Rectal smooth muscle tissue (tissue), 1 donor: ENCODE data around the gene CDK5R2.
"Not testable (repeated sequence)": the region's sequence is repeated elsewhere in the genome, so short reads cannot be mapped to it uniquely, and the experiment has no call there.

Experiments
- H3K27ac ChIP-seq: one replicate; pipeline ENCODE4 v1.7.0; 2013; ENCODE audit warnings: low read depth, low read length, inconsistent platforms
- H3K27me3 ChIP-seq: one replicate; pipeline ENCODE4 v1.7.0; 2013; ENCODE audit warnings: low read length; ENCODE audit not compliant: control insufficient read depth, insufficient read depth
- H3K36me3 ChIP-seq: one replicate; pipeline ENCODE4 v1.7.0; 2013; ENCODE audit warnings: low read length; ENCODE audit not compliant: control insufficient read depth, insufficient read depth
- H3K4me1 ChIP-seq: one replicate; pipeline ENCODE4 v1.7.0; 2013; ENCODE audit warnings: low read length; ENCODE audit not compliant: control insufficient read depth, insufficient read depth
- H3K4me3 ChIP-seq: one replicate; pipeline ENCODE4 v1.7.0; 2013; ENCODE audit warnings: low read length
- H3K9ac ChIP-seq: one replicate; pipeline ENCODE4 v1.7.0; 2013; ENCODE audit warnings: low read length

CDK5R2 gene

DNA sequence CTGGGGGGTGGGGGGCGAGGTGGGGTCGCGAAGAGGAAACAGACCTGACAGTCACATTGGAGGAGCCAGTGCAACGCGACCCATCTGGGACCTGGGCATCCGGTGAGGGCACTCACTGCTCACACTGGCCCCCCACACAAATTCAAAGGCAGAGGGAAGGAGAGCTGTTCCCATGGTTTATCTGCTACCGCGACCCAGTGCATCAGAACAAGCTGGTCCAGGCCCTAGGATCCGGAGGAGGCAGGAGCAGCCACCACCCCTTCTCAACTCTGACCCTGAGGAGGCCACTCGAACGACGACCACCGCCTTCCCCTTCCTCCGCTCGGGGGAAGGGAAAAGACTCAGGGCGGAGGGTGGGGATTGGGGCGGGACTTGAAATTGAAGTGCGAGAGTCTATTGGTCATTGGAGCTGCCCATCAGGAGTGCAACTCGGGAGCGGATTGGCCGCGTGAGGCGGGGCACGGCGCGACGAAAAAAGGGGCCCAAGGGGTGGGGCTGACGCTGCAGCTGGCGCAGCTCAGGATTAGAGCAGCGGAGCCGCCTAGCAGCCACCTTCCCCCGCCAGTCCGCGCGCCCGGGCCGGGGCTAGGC is at the start of gene CDK5R2:
CDK5R2 (plus strand) TSS at position 526 of the 591 bp plus-strand sequence. CDS start 155 bp downstream, outside the sequence.
- no peaks in the 10 kb centered on the region for H3K4me1 ChIP-seq
- H3K36me3 ChIP-seq, result no peaks in the 10 kb centered on the region
- no peak within 1 kb of the TSS for H3K27ac ChIP-seq
- peaks cover 50% of the 10 kb centered on the region for H3K27me3 ChIP-seq
- no peak within 1 kb of the TSS for H3K9ac ChIP-seq
- peak within 1 kb of the TSS; percentile 20 for H3K4me3 ChIP-seq

DNA sequence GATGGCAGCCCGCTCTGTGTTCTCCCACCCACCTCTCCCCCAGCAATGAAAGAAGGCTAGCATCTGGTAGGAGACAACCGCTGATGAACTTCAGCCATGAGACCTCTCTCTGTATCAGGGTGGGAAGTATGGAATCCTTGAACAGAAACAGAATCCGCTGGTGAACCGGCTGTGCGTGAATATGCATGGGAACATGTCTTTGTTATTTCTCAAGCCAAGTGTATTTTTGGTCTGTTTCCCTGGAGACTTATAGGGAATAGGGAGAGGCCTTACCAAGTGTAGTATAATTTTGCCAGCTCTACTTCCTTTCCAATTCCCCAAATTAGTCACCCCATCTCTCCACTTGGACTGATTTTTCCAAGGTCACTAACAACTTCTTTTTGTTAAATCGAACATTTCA is 48.7 kb upstream of the CDK5R2 start:
- Histone ChIP-seq H3K4me3 (no peak overlapping the region), H3K27ac (no peak overlapping the region), H3K36me3 (no peaks in the 10 kb centered on the region), H3K27me3 (no peaks in the 10 kb centered on the region), H3K9ac (no peak overlapping the region), H3K4me1 (no peaks in the 10 kb centered on the region)

DNA sequence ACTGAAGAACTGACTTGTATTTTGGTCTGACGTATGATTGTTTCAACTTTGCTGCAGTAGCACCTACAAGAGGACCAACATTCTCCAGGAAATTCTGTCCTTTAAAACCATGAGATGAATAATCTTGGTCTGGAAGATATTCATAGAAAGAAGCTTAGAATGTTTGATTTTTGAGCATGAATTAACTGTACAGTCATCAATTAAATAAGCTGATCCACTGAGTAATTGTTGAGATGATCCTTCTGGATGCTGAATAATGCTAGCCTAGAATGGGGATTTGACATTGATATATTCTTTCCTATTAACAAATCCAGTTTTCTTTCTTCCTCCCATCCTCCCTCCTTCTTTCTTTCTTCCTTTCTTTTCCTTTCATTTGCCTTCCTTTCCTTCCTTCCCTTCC is 39.0 kb upstream of the CDK5R2 start:
- H3K27me3 ChIP-seq, result no peaks in the 10 kb centered on the region

GRCh38 chr2:218924757-218925156 is 34.7 kb upstream of the CDK5R2 start:
- H3K27ac ChIP-seq, result no peak overlapping the region
- H3K4me3 ChIP-seq, result no peak overlapping the region
- H3K9ac ChIP-seq, result no peak overlapping the region
- H3K4me1 ChIP-seq, result no peaks in the 10 kb centered on the region
- H3K27me3 ChIP-seq, result no peaks in the 10 kb centered on the region
- no peaks in the 10 kb centered on the region for H3K36me3 ChIP-seq

More for the DNA sequence above, 39.0 kb upstream of the CDK5R2 start:
- no peaks in the 10 kb centered on the region for H3K4me1 ChIP-seq
- H3K27ac ChIP-seq, result no peak overlapping the region
- H3K4me3 ChIP-seq, result no peak overlapping the region
- no peak overlapping the region for H3K9ac ChIP-seq
- H3K36me3 ChIP-seq, result no peaks in the 10 kb centered on the region

- Histone ChIP-seq H3K4me1 (no peaks in the 10 kb centered on the region), H3K9ac (no peak overlapping the region), H3K27me3 (no peaks in the 10 kb centered on the region), H3K4me3 (no peak overlapping the region), H3K27ac (no peak overlapping the region), H3K36me3 (no peaks in the 10 kb centered on the region)
These were observed 34.0 kb upstream of the CDK5R2 start for GRCh38 chr2:218925434-218925833.

GRCh38 chr2:218927422-218927821 is 32.0 kb upstream of the CDK5R2 start:
- H3K36me3 ChIP-seq, result no peaks in the 10 kb centered on the region
- no peaks in the 10 kb centered on the region for H3K27me3 ChIP-seq
- no peak overlapping the region for H3K9ac ChIP-seq
- H3K4me1 ChIP-seq, result no peaks in the 10 kb centered on the region
- H3K27ac ChIP-seq, result no peak overlapping the region
- no peak overlapping the region for H3K4me3 ChIP-seq

- Histone ChIP-seq H3K27me3 (no peaks in the 10 kb centered on the region), H3K4me3 (no peak overlapping the region), H3K27ac (no peak overlapping the region), H3K36me3 (no peaks in the 10 kb centered on the region), H3K4me1 (no peaks in the 10 kb centered on the region), H3K9ac (no peak overlapping the region)
These were observed 31.6 kb upstream of the CDK5R2 start for GRCh38 chr2:218927876-218928275.

- H3K4me3 ChIP-seq, H3K27me3 ChIP-seq, H3K4me1 ChIP-seq, H3K27ac ChIP-seq, H3K36me3 ChIP-seq, H3K9ac ChIP-seq: not testable (repeated sequence)
These were observed 29.0 kb upstream of the CDK5R2 start for GRCh38 chr2:218930488-218930887.

GRCh38 chr2:218931751-218932150 is 27.7 kb upstream of the CDK5R2 start:
- H3K36me3 ChIP-seq, H3K27ac ChIP-seq, H3K9ac ChIP-seq, H3K4me3 ChIP-seq, H3K27me3 ChIP-seq, H3K4me1 ChIP-seq: not testable (repeated sequence)

GRCh38 chr2:218944759-218945404 is 14.6 kb upstream of the CDK5R2 start:
- no peak overlapping the region for H3K27ac ChIP-seq
- H3K36me3 ChIP-seq, result no peaks in the 10 kb centered on the region
- H3K4me3 ChIP-seq, result no peak overlapping the region
- no peak overlapping the region for H3K9ac ChIP-seq
- no peaks in the 10 kb centered on the region for H3K27me3 ChIP-seq
- no peaks in the 10 kb centered on the region for H3K4me1 ChIP-seq

- Histone ChIP-seq H3K9ac (no peak overlapping the region), H3K27ac (no peak overlapping the region), H3K36me3 (no peaks in the 10 kb centered on the region), H3K27me3 (no peaks in the 10 kb centered on the region), H3K4me3 (no peak overlapping the region), H3K4me1 (no peaks in the 10 kb centered on the region)
These were observed 12.8 kb upstream of the CDK5R2 start for GRCh38 chr2:218946621-218947020.

- Histone ChIP-seq H3K4me3 (no peak overlapping the region), H3K27me3 (peaks cover 3% of the 10 kb centered on the region), H3K9ac (no peak overlapping the region), H3K4me1 (no peaks in the 10 kb centered on the region), H3K36me3 (no peaks in the 10 kb centered on the region), H3K27ac (no peak overlapping the region)
These were observed 7.3 kb upstream of the CDK5R2 start for GRCh38 chr2:218952160-218952559.

DNA sequence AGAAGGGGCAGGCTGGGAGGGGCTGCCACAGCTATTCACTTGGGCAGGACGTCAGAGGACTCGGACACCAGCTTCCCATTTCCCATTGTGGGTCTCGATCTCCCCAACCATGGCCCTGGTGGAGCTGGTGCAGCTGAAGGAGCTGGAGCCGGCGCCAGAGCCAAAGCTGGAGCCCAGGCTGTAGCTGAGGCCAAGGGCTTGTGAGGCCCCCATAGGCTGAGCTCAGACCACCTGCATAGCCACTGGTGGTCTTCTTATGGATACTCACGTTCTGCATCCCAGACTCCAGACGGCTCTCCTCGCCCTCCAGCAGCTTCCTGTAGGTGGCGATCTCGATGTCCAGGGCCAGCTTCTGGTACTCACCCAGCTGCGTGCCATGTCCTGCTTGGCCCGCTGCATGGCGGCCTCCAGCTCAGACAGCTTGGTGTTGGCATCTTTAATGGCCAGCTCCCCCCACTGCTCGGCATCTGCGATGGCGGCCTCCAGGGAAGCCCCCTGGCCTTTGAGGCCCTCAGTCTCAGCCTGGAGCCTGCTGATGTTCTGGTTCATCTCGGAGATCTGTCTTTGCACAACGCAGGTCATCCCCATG is 6.0 kb upstream of the CDK5R2 start:
- Histone ChIP-seq H3K9ac (no peak overlapping the region), H3K36me3 (no peaks in the 10 kb centered on the region), H3K4me3 (no peak overlapping the region), H3K27ac (no peak overlapping the region), H3K4me1 (no peaks in the 10 kb centered on the region), H3K27me3 (peaks cover 6% of the 10 kb centered on the region)
